Choroid plexus epithelial cell (primary cell): ENCODE measurements around the gene PRSS48.
A peak's percentile ranks its signal among the peaks of the same experiment; 100 is the strongest.

ENCODE experiments used
- DNase-seq: peaks from one replicate; pipeline ENCODE4 v3.0.0-alpha.2; 2010; ENCODE audit warnings: low read depth
- H3K4me3 ChIP-seq: 2 replicates; pipeline ENCODE4 v1.5.1; 2011; ENCODE audit warnings: low read depth, mild to moderate bottlenecking, control low read depth, low read length, moderate library complexity
- TF ChIP-seq, protein P1 (sequence below): conservative IDR thresholded peaks from 2 replicates; pipeline ENCODE4 v1.5.1; 2011; ENCODE audit warnings: low read depth, mild to moderate bottlenecking, control low read depth, inconsistent platforms, low read length, moderate library complexity

The PRSS48 gene

DNA sequence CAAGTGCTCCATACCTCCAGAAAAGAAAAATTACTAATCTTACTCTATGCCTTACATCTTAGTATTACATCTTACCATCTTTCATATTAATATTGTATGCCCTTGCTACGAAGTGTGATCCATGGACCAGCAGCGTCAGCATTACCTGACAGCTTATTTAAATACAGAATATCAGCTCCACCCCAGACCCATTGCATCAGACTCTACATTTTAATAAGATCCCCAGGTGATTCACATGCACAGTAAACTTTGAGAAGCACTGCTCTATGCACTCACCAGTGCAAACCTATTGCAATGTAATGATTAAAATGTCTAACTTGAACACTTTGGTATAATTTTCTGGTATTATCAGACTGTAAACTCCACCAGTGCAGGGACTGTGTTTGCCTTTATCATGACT lies 62.5 kb downstream of the PRSS48 start:
- no peak overlapping the region for H3K4me3 ChIP-seq
- TF ChIP-seq, protein P1, sequence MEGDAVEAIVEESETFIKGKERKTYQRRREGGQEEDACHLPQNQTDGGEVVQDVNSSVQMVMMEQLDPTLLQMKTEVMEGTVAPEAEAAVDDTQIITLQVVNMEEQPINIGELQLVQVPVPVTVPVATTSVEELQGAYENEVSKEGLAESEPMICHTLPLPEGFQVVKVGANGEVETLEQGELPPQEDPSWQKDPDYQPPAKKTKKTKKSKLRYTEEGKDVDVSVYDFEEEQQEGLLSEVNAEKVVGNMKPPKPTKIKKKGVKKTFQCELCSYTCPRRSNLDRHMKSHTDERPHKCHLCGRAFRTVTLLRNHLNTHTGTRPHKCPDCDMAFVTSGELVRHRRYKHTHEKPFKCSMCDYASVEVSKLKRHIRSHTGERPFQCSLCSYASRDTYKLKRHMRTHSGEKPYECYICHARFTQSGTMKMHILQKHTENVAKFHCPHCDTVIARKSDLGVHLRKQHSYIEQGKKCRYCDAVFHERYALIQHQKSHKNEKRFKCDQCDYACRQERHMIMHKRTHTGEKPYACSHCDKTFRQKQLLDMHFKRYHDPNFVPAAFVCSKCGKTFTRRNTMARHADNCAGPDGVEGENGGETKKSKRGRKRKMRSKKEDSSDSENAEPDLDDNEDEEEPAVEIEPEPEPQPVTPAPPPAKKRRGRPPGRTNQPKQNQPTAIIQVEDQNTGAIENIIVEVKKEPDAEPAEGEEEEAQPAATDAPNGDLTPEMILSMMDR = no peak
- no peak for DNase-seq

DNA sequence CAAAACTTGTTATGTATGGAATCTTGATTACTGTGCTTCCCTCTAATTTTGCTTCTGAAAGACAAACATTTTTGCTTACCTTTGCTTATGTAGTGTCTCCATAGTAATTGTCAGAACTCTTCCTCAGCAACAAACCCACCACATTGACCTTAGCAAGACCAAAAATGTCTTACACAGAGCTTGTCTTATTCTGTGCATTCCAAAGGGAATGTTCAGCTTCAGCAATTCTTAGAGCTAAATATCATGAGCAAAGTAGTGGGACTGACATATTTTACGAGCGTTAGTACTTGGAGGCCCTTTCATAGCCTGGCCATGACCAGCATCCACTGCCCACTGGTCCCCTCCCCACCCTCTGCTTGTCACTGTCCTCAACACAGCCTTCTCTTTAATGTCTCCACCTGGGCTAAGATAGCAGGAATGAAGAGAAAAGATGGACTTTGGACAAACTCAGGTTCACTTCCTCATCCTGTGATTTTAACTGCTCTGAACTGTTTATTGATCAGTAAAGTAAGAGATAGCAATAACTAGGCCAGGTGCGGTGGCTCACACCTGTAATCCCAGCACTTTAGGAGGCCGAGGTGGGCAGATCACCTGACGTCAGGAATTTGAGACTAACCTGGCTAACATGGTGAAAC lies 63.9 kb downstream of the PRSS48 start:
- H3K4me3 ChIP-seq = no peak overlapping the region
- DNase-seq = peak; percentile 67
- TF ChIP-seq, protein P1 = no peak
